HG02623 (cell line): ENCODE measurements around the gene ZNF662.

Experiments used
- ATAC-seq: cut with Tn5 transposase; IDR thresholded peaks from one replicate; pipeline ENCODE4 v1.9.1; 2021; ENCODE audit warnings: moderate library complexity; ENCODE audit not compliant: unreplicated experiment

The ZNF662 gene

DNA sequence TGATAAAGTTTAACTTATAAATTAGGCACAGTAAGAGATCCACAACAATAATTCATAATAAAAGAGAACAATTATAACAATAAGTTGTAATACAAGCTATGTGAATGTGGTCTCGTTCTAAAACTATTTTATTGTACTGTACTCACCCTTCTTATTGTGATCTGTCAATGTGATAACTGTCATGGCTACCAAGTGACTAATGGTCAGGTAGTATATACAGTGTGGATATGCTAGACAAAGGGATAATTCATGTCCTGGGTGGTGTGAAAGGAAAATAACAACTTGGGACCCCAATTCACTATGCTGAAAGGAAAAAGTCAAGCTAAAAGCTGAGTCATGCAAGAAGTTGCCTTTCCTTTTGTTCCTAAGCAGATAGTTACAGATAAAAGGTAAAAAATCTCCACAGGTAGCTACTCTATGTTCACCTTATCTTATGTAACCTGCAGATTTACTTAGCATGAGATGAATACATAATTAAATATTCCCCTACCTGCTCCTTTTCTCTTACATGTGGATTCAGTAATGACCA lies 19.6 kb upstream of the ZNF662 start:
- no peak for ATAC-seq

DNA sequence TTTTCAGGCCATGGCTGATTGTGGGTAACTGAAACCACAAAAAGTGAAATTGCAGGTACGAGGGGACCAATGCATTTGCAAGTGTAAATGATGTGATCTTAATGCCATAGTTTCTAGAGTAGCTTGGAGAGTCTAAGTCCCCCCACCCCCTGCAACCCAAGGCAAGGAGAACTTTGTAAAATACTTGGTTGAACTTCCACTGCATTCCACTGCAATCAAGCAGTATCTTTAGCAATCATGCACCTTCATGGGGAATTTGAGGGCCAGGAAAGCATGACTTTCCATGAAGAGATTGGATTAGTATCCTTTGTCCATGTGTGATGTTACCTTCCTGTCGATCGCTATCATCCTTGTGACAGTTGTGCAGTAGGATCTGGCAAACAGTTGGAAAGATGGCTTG lies 18.9 kb upstream of the ZNF662 start:
- ATAC-seq, result no peak

DNA sequence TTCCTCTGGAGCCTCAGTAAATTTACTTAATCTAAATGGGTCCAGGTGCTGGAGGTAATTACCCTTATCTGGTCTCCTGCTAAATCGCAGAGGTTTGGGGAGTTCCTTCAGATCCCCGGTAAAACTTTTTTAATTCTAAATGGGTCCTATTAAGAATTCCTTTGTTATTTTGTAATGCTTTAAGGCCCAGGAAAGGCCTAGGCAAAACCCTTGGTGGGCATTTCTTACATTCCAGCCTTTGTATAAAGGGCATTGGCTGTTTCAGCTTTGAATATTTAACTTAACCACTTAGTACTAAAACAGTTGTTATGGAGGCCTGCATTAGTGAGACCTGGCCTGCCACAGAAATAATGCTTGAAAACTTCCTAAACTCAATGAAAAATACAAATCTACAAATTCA lies 14.9 kb upstream of the ZNF662 start:
- ATAC-seq, result no peak

GRCh38 chr3:42892169-42892568 lies 13.8 kb upstream of the ZNF662 start:
- no peak for ATAC-seq

- no peak for ATAC-seq
Observed at GRCh38 chr3:42892807-42893206, 13.1 kb upstream of the ZNF662 start.

DNA sequence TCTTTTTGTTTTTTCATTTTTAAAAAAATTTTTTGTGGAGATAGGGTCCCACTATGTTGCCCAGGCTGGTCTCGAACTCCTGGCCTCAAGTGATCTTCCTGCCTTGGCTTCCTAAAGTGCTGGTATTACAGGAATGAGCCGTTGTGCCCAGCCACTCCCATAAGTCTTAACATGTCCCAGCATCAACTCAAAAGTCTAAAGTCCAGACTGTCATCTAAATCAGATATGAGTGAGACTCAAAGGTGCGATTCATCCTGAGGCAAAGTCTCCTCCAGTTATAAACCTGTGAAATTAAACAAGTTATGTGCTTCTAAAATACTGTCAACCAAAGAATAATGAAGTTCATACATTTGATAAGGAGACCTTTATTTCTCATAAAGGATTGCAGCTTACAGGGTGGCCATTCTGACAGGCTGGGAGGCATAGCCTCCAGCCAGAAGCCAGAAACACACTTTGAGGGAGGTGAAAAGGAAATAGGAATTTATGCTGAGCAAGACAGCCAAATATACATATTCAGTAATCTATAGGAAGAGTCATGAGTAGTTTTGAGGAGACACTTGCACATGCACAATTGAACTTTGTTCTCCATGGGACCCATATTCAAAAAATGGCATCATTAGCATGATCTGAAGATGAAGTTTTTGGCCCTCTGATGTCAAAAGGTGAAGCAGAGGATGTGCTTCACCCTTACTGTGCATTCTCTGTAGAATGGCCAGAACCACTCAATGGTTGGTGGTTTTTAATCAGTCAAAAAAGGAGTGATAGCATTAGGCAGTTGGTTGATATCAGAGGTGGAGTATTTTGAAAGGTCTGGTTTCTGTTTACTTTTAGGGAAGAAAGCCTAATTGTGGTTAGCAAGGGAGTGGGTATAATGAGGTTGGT lies 11.0 kb upstream of the ZNF662 start:
- no peak for ATAC-seq

DNA sequence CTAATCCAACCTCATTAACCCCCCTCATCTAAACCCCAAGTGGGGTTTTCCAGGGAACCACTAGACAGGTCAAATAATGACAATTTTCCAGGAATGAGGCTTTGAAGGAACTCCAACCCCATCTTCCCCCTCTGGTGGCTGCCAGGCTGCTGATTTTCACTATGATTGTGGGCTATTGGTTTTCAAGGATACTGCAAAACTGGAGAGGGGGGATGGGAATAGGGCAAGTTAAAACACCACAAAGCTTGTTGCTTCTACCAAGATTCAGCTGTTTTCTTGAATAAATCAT lies 10.4 kb upstream of the ZNF662 start:
- ATAC-seq, result no peak

DNA sequence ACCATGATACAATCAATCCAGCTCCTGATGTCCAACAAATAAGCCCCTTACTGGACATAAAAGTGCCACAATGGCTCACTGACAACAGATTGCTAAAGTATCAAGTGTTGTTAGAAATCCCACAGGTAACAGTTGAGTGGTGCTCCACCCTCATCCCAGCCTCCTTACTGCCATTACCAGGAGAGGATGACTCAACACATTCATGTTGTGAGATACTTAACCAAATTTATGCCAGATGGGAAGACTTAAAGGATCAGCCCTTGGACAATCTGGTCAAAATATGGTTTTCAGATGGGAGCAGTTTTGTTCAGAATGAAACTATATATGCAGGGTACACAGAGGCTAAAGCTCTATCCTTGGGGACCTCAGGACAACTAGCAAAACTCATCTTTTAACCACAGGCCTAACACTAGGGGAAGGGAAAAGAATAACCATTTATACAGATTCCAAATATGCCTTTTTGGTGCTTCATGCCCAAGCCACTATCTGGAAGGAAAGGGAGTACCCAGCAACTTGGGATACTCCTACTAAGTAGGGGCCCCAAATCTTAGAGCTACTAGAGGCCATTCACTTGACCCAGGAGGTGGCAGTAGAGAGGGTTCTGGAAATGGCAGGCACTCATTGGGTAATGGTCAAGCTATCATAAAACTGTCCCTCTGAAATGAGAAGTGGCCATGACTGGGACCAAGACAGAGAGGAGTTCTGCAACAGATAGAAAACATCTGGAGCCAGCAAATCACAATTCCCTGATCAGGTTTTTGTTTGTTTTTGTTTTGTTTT lies 6.9 kb upstream of the ZNF662 start:
- ATAC-seq, result no peak

GRCh38 chr3:42900226-42901072 lies 5.5 kb upstream of the ZNF662 start:
- no peak for ATAC-seq

GRCh38 chr3:42901073-42901415 lies 4.9 kb upstream of the ZNF662 start:
- ATAC-seq, result no peak

- no peak for ATAC-seq
Observed at GRCh38 chr3:42902257-42902656, 3.7 kb upstream of the ZNF662 start.

DNA sequence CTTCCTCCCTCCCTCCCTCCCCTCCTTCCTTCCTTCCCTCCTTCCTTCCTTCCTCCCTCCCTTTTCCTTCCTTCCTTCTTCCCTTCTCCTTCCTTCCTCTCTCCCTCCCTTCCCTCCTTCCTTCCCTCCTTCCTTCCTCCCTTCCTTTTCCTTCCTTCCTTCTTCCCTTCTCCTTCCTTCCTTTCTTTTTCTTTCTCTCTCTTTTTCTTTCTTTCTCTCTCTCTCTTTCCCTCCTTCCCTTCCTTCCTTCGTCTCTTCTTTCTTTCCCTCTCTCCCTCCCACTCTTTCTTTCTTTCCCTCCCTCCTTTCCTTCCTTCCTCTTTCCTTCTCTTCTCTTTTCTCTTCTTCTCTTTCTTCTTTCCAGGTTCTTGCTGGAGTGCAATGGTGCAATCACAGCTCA lies 1.9 kb upstream of the ZNF662 start:
- no peak for ATAC-seq

DNA sequence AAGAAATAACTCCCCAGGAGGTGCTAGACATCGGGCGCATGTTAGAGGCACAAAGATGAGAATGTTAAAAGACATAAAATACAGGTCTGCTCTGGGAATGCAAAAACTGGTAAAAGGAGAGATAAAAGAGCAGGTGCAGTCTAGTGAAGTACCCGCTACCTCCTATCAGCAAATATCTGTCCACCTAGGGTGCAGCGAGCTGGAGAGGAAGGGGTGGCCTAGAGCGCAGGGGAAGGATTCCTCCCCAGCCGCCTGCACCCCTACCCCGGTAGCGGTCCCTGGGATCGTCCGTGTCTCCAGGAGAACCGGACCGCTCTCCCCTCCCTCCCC lies 237 bp upstream of the ZNF662 start:
- ATAC-seq, result no peak

DNA sequence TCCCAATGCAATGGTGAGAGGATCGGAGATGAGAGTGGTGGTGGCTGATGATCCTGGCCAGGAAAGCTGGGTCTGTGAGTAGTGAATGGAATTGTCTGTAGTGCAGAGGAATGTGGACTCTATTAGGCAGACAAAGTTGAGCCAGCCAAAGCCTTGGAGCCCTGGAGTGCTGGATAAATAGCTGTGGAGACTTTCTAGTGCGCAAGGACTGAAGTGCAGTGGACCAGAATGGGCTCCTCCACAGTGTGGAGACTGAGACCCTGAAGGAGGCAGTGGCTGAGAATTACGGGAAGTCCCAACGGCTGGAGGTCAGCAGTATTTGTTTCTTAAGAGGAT lies 874 bp downstream of the ZNF662 start:
- ATAC-seq, result no peak

DNA sequence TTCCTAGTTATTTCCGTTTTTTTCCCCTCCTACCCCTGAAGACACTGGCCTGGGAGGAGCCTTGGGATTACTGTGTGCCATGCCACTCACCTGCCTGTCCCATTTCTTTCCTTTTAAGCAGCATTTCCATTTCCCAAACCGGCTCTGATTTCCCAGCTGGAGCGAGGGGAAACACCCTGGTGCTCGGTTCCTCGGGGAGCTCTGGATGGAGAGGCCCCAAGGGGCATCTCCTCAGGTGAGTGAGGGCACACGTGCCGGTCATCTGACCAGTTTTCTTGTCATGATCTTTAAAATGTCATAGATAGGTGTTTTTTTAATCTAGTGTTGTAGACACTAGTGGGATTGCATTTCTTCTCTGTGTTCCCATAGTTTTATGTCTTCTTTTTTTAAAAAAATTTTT lies 2.7 kb downstream of the ZNF662 start:
- ATAC-seq, result no peak

DNA sequence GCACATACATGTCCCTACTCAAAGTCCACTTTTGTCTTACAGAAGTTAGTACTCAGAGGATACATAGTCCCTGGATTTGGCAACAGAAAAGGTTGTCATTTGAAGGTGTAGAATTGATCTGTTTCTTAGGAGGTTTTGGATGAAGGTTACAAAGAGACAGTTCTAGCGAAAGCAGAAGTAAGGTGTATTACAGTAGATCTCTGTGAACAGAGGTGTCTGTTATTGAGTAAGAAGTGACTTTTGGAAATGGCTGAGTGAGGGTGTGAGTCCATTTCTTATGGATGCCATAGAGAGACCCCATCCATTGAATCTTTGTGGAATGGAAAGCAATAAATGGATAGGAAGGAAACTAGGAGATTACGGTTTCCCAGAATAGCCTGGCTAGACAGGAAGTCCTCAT lies 5.6 kb downstream of the ZNF662 start:
- no peak for ATAC-seq

- ATAC-seq, result no peak
Observed at GRCh38 chr3:42914771-42915515, 9.0 kb downstream of the ZNF662 start.

DNA sequence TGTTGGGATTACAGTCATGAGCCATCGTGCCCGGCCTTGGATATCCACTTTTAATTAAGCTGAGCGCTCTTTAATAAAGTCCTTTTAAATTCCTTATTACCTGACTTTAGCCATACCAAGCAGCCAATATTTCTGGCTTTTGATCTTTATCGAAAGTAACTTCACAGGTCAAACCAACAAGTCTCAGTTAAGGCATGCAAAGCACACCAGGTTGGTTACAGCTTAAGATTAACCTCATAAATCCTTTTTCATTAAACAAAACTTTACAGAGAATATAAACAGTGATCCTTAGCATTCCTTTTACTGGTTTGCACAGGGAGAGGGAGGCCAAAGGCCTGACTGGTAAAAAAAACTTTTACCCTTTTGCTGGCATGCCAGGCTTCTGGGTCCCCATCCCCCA lies 17.7 kb downstream of the ZNF662 start:
- no peak for ATAC-seq

DNA sequence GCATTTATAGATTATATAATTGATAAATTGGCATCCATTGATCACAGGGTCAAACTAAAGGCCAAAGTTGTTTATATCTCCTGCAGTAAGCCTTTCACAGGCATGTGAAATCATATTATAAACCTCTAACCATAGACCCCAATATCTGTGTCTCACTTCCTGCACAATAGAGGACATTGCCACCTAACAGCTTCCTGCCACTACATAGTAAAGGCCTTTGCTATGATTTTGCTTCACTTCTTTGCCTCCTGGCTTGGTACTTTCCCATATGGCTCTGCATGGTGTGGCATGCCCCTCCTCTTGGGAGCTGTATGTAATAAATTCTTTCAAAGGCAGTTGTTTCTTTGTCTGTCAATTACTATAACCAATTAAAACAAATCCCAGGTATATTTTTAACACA lies 20.4 kb downstream of the ZNF662 start:
- ATAC-seq, result no peak

GRCh38 chr3:42934111-42934510 lies 28.2 kb downstream of the ZNF662 start:
- no peak for ATAC-seq

GRCh38 chr3:42934910-42935309 lies 29.0 kb downstream of the ZNF662 start:
- no peak for ATAC-seq
